A673 (cell line): Measurements from ENCODE around the gene CSH1.
"Not testable (repeated sequence)": the region's sequence is repeated elsewhere in the genome, so short reads cannot be mapped to it uniquely, and the experiment has no call there.

ENCODE experiments used
- CTCF ChIP-seq: fragments of 300-800, 200-600 bp; sonication (generic); conservative IDR thresholded peaks from 2 replicates; pipeline ENCODE4 v1.5.1; 2017; ENCODE audit warnings: low read depth, mild to moderate bottlenecking, antibody characterized with exemption, low read length, moderate library complexity, mixed read lengths
- EZH2 ChIP-seq: fragments of 200-600 bp; sonication (generic); IDR thresholded peaks from 2 replicates; pipeline ENCODE4 v1.6.1; 2017; ENCODE audit warnings: borderline replicate concordance, low read depth, mild to moderate bottlenecking, mixed read lengths, antibody characterized with exemption, low read length; ENCODE audit not compliant: poor library complexity, severe bottlenecking

- TF ChIP-seq CTCF, EZH2: not testable (repeated sequence)
Observed at GRCh38 chr17:63918789-63919305, 22.5 kb upstream of the CSH1 start, which contains the start of gene GH1.
